ENCODE measurements around the gene PRTN3.

The PRTN3 gene, protein sequence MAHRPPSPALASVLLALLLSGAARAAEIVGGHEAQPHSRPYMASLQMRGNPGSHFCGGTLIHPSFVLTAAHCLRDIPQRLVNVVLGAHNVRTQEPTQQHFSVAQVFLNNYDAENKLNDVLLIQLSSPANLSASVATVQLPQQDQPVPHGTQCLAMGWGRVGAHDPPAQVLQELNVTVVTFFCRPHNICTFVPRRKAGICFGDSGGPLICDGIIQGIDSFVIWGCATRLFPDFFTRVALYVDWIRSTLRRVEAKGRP

DNA sequence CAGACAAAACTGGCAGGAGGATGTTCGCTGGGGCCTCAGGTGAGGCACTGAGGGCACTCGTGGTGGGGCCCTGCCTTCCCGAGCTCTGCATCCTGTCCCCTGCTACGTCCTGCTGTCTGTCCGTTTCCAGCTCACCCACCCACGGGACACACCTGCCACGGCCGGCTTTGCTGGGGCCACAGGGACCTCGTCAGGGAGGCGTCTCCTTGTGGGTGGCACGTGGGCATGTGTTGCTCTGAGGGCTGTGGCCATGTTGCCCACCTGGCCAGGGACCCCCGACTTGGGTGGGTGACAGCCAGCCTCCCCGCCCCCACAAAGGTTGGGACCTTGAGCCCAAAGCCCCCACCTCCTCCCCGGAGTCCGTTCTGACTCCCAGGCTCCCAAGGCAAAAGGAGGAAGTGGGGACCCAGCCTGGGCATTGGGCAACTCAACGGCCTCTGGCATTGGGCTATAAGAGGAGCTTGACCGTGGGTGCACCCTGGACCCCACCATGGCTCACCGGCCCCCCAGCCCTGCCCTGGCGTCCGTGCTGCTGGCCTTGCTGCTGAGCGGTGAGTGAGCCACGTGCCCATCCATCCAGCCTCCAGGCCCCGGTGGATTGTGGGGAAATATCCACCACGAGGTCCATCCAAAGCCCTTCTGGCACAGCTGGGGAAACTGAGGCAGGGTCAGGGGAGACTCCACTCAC, at the start of gene PRTN3:
Gene PRTN3 (plus strand): TSS at position 481 of the 688 bp plus-strand sequence. CDS start 10 bp downstream, at position 491.
- Mint-ChIP-seq H3K4me1 (ENCODE audit: low read depth) (peaks cover 67% of the 10 kb centered on the region), H3K27me3 (peaks cover 71% of the 10 kb centered on the region), H3K36me3 (ENCODE audit: low read depth) (no peaks in the 10 kb centered on the region), H3K4me3 (no peak within 1 kb of the TSS), H3K27ac (no peak within 1 kb of the TSS), H3K9me3 (no peaks in the 10 kb centered on the region)
- intact Hi-C loops (cut with micrococcal nuclease), result no loop called here

DNA sequence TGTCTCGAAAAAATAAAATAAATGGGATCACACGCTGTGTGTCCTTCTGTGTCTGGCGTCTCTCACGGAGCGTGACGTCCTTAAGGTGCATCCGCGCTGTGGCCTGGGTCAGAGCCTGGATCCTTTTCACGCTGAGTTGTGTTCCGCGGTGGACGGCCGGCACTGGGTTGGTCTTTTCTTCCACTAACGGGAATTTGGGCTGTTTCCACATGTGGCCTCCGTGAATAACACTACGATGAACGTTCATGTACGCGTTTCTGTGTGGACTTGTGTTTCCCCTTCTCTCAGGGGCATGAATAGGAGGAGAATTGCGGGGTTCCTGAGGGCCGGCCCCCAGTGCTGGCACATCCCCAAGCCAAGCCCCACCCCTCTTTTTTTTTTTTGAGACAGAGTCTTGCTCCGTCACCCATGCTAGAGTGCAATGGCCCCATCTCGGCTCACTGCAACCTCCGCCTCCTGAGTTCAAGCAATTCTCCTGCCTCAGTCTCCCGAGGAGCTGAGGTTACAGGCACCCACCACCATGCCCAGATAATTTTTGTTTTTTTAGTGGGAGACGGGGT, 49.7 kb upstream of the PRTN3 start:
- H3K36me3 Mint-ChIP-seq (ENCODE audit: low read depth), result no peaks in the 10 kb centered on the region
- intact Hi-C loops (cut with micrococcal nuclease), result no loop called here

DNA sequence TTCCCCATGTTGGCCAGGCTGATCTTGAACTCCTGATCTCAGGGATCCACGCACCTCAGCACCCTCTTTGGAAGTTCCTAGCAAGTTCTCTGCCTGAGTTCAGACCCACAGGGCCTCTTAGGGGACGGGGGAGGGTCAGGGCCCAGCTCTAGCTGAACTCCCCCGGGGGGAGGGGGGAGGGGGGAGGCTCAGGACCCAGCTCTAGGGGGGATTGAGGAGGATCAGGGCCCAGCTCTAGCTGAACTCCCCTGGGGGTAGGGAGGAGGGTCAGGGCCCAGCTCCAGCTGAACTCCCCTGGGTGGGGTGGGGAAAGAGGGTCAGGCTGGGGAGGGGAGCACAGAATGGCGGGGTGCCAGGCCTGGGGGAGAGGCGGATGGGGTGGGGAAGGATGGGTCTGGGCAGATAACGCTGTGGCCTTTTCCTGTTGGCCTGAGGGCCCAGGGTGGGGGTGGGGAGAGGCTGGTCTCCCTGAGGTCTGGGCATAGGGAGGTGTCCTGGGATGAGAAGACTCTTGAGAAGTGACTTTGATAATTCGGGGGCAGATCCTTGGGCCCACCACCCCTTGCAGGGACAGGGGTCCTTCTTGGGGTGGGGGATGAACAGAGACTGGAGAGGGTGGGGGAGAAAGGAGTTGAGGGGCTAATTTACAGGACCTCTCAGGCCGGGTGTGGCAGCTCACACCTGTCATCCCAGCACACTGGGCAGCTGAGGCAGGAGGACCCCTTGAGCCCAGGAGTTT, 49.1 kb upstream of the PRTN3 start:
- intact Hi-C loops (cut with micrococcal nuclease), result no loop called here
- Mint-ChIP-seq H3K27ac (no peak overlapping the region), H3K36me3 (ENCODE audit: low read depth) (no peaks in the 10 kb centered on the region)

More for the DNA sequence above, 49.7 kb upstream of the PRTN3 start:
- peaks cover 10% of the 10 kb centered on the region for H3K27me3 Mint-ChIP-seq
- H3K9me3 Mint-ChIP-seq, result no peaks in the 10 kb centered on the region
- H3K4me1 Mint-ChIP-seq (ENCODE audit: low read depth), result peaks cover 14% of the 10 kb centered on the region
- H3K4me3 Mint-ChIP-seq, result no peak overlapping the region
- H3K27ac Mint-ChIP-seq, result no peak overlapping the region

GRCh38 chr19:792306-792885, 48.4 kb upstream of the PRTN3 start:
- intact Hi-C loops (cut with micrococcal nuclease), result no loop called here

More for the DNA sequence above, 49.1 kb upstream of the PRTN3 start:
- Mint-ChIP-seq H3K4me3 (no peak overlapping the region), H3K9me3 (no peaks in the 10 kb centered on the region), H3K4me1 (ENCODE audit: low read depth) (peaks cover 14% of the 10 kb centered on the region), H3K27me3 (peaks cover 10% of the 10 kb centered on the region)

DNA sequence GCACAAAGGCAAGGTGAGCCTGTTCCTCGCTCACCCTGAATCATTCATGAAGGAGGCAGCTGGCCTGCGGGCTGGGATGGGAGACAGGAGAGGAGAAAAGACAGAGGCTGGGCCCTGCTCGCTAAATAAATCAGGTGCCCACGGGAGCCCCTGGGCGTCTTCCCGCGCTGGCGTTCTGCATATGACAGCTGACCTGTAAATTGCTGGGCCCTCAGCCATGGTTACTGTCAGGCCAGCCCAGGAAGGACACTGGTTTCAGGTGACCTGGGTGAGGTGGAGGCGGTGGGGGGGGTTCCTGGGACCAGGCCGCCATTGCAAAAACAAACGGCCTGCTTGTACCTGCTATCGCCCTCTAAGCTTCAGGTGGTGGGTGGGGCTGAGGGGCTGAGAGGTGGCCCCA, 47.0 kb upstream of the PRTN3 start:
- Mint-ChIP-seq H3K27me3 (peaks cover 9% of the 10 kb centered on the region), H3K4me1 (ENCODE audit: low read depth) (peaks cover 13% of the 10 kb centered on the region), H3K36me3 (ENCODE audit: low read depth) (peaks cover 8% of the 10 kb centered on the region), H3K4me3 (no peak overlapping the region), H3K27ac (no peak overlapping the region), H3K9me3 (no peaks in the 10 kb centered on the region)
- intact Hi-C loops (cut with micrococcal nuclease), result no loop called here

More at GRCh38 chr19:792306-792885, 48.4 kb upstream of the PRTN3 start:
- Mint-ChIP-seq H3K36me3 (ENCODE audit: low read depth) (no peaks in the 10 kb centered on the region), H3K4me1 (ENCODE audit: low read depth) (peaks cover 14% of the 10 kb centered on the region), H3K27ac (no peak overlapping the region), H3K9me3 (no peaks in the 10 kb centered on the region), H3K27me3 (peaks cover 10% of the 10 kb centered on the region), H3K4me3 (no peak overlapping the region)

- intact Hi-C loops (cut with micrococcal nuclease), result no loop called here
- no peaks in the 10 kb centered on the region for H3K27me3 Mint-ChIP-seq
- H3K27ac Mint-ChIP-seq, result no peak overlapping the region
- peaks cover 22% of the 10 kb centered on the region for H3K36me3 Mint-ChIP-seq (ENCODE audit: low read depth)
- peaks cover 14% of the 10 kb centered on the region for H3K4me1 Mint-ChIP-seq (ENCODE audit: low read depth)
- H3K9me3 Mint-ChIP-seq, result no peaks in the 10 kb centered on the region
- H3K4me3 Mint-ChIP-seq, result no peak overlapping the region
Observed at GRCh38 chr19:795073-795611, 45.7 kb upstream of the PRTN3 start.

DNA sequence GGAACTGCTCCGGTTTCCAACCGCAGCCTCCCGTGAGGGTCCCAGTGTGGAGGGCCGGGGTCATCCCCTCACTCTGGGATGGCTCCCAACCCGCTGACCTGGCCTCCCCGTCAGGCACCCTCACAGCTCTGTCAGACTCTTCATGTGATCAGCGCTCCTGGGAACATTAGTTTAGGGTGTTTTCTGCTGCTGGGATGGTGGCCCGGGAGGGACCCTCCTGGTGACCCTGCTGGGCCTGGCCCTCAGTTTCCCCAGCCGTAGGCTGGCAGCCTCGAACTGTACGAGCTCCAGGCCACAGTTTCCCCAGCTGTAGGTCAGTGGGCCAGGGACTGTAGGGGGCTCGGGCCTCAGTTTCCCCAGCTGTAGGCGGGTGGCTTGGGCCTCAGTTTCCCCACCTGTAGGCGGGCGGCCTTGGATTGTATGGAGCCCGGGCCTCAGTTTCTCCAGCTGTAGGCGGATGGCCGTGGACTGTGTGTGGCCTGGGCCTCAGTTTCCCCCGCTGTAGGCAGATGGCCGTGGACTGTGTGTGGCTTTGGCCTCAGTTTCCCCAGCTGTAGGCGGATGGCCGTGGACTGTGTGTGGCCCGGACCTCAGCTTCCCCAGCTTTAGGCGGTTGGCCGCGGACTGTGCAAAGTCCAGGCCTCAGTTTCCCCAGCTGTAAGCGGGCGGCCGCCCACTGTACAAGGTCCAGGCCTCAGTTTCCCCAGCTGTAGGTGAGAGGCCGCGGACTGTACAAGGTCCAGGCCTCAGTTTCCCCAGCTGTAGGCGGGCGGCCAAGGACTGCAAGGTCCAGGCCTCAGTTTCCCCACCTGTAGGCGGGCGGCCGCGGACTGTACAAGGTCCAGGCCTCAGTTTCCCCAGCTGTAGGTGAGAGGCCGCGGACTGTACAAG, 44.9 kb upstream of the PRTN3 start:
- peak overlapping the region; percentile 87 for H3K27ac Mint-ChIP-seq
- H3K27me3 Mint-ChIP-seq, result no peaks in the 10 kb centered on the region
- H3K36me3 Mint-ChIP-seq (ENCODE audit: low read depth), result peaks cover 30% of the 10 kb centered on the region
- no peaks in the 10 kb centered on the region for H3K9me3 Mint-ChIP-seq
- peak overlapping the region; percentile 88 for H3K4me3 Mint-ChIP-seq
- peaks cover 22% of the 10 kb centered on the region for H3K4me1 Mint-ChIP-seq (ENCODE audit: low read depth)
- intact Hi-C loops (cut with micrococcal nuclease), result no loop called here

DNA sequence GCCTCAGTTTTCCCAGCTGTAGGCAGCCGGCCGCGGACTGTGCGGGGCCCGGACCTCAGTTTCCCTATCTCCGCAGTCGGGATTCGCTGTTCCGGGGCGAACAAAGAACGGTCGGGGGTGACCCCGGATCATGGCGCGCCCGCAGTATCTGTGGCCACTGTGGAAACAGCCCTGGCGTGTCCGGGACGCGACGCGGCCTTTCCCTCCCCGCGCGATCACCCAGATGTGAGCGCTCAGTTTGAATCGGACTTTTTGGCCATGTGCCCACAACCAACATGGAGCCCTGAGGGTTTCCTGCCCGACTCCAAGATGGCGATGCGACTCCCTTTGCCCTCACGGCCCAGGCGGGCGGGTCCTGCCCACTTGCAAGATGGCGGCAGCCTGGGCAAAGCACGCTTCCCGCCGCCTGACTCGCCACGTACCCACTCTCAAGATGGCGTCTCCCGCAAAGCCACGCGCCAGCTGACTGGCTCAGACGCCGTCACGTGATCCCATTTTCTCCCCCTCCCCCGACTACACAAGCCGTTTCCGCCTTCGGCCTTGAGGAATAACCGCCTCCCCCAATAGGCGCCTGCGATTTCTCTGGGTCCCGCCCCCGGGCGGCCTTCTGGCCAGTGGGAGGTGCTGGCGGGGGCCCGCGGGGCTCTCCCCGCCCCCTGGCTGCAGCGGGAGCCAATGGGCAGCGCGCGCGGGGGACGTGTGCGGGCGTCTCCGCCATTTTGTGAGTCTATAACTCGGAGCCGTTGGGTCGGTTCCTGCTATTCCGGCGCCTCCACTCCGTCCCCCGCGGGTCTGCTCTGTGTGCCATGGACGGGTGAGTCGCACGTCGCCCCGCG, 43.9 kb upstream of the PRTN3 start, which contains the start of gene PTBP1:
Gene PTBP1 (plus strand): TSS at position 761 of the 836 bp plus-strand sequence. CDS start 46 bp downstream, at position 807.
- Mint-ChIP-seq H3K9me3 (no peaks in the 10 kb centered on the region), H3K27ac (peak within 1 kb of the TSS; percentile 87), H3K27me3 (no peaks in the 10 kb centered on the region), H3K4me1 (ENCODE audit: low read depth) (peaks cover 32% of the 10 kb centered on the region), H3K4me3 (peak within 1 kb of the TSS; percentile 88), H3K36me3 (ENCODE audit: low read depth) (peaks cover 40% of the 10 kb centered on the region)
- intact Hi-C loops (cut with micrococcal nuclease), result loop anchor here (1.0 kb wide), 1 partner anchor 96 kb away; the partner anchor contains the start of genes MED16 and RNU6-9

DNA sequence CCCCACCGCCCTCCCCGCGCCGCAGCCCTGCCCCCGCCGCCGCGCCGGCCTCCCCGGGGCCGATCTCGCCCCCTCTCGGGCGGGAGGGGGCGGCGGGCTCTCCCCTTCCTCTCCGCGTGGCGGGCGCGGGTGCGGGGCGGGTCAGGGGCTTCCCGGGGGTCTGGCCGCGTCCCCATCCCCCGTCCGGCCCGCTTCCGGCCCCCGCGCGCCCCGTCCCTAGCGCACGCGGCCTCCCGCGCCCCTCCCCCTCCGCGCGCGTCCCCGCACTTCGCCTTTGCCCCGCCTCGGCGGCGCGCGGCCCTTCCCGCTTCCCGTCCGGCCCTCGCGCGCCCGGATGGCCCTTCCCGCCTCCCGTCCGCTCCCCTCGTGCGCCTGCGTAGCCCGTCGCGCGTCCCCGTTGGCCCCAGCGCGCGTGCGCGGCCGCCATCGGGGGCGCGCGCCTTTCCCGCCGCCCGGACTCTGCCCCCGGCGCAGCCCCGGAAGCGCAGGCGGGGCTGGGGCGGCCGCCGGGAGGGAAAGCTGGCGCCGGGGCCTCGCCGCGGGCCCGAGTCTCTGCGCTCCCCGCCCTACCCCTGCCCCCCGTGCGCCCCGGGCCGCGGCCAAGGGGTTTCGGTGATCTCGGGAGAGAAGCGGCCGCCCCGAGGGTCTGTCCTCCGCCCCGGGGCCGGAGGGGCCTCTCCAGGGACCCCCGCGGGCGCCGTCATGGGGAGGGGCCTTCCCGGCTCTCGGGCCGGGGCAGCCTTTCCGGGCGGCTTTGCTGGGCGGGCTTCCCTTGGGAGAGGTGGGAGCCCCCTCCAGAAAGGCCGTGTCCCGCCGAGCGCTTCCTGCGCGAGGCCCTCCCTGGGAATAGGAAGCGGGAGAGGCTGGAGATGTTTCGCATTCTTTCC, 43.0 kb upstream of the PRTN3 start:
- Mint-ChIP-seq H3K4me3 (peak overlapping the region; percentile 88), H3K9me3 (no peaks in the 10 kb centered on the region), H3K27ac (peak overlapping the region; percentile 70), H3K4me1 (ENCODE audit: low read depth) (peaks cover 41% of the 10 kb centered on the region), H3K36me3 (ENCODE audit: low read depth) (peaks cover 48% of the 10 kb centered on the region), H3K27me3 (no peaks in the 10 kb centered on the region)
- intact Hi-C loops (cut with micrococcal nuclease), result loop anchor here (1.0 kb wide), 1 partner anchor 96 kb away; the partner anchor contains the start of genes MED16 and RNU6-9

GRCh38 chr19:798415-799075, 42.3 kb upstream of the PRTN3 start:
- peaks cover 56% of the 10 kb centered on the region for H3K36me3 Mint-ChIP-seq (ENCODE audit: low read depth)
- H3K4me1 Mint-ChIP-seq (ENCODE audit: low read depth), result peaks cover 48% of the 10 kb centered on the region
- H3K27ac Mint-ChIP-seq, result peak overlapping the region; percentile 70
- H3K9me3 Mint-ChIP-seq, result no peaks in the 10 kb centered on the region
- no peaks in the 10 kb centered on the region for H3K27me3 Mint-ChIP-seq
- intact Hi-C loops (cut with micrococcal nuclease), result no loop called here
- peak overlapping the region; percentile 88 for H3K4me3 Mint-ChIP-seq

Data from dendritic cell treated with granulocyte-macrophage colony-stimulating factor and Interleukin-4, amounts not matched to agents 40 ng/mL and 50 ng/mL, for 4 days (primary cell).